Esophagus (tissue), 2 donors: ENCODE data around the gene BCR. TPM values are rescaled to one million over a fixed set of nuclear protein-coding genes. Genes with fewer than 3 reads are reported as not detected.

ENCODE experiments used
- H3K27ac ChIP-seq, 2 donors: one replicate each; pipeline ENCODE4 v1.5.1; 2013; ENCODE audit warnings: low read depth in 2 of 2, mild to moderate bottlenecking in 2 of 2, inconsistent platforms in 1 of 2, low read length in 1 of 2, moderate library complexity in 1 of 2
- H3K27me3 ChIP-seq, 2 donors: one replicate each; pipeline ENCODE4 v1.6.1; 2013; ENCODE audit warnings: low read length in 2 of 2, control low read depth in 1 of 2, mild to moderate bottlenecking in 1 of 2; ENCODE audit not compliant: insufficient read depth in 2 of 2, control insufficient read depth in 1 of 2
- H3K36me3 ChIP-seq, 2 donors: one replicate each; pipeline ENCODE4 v1.6.1; 2013; ENCODE audit warnings: low read length in 1 of 2; ENCODE audit not compliant: control insufficient read depth in 2 of 2, insufficient read depth in 2 of 2
- H3K4me1 ChIP-seq, 2 donors: one replicate each; pipeline ENCODE4 v1.6.1; 2013; ENCODE audit warnings: low read length in 1 of 2; ENCODE audit not compliant: control insufficient read depth in 2 of 2, insufficient read depth in 2 of 2
- H3K4me3 ChIP-seq, 2 donors: one replicate each; pipeline ENCODE4 v1.5.1; 2013; ENCODE audit warnings: low read length in 2 of 2, mild to moderate bottlenecking in 2 of 2, low read depth in 1 of 2, moderate library complexity in 1 of 2
- H3K9me3 ChIP-seq, 2 donors: one replicate each; pipeline ENCODE4 v1.6.1; 2013; ENCODE audit warnings: mild to moderate bottlenecking in 2 of 2, low read depth in 1 of 2, low read length in 1 of 2, moderate library complexity in 1 of 2; ENCODE audit not compliant: control insufficient read depth in 2 of 2, insufficient read depth in 1 of 2
- WGBS, 2 donors: extraction: QIAGEN DNeasy Blood & Tissue Kit; methylation state at CpG; one replicate each; pipeline ENCODE4 v1.1.7; 2013; 5-methylcytosine and 5-hydroxymethylcytosine counted together
- polyA plus RNA-seq, 2 donors: library from polyadenylated mRNA; stranded (reverse); fragments of 200-250 nt; gene quantifications; one replicate each; pipeline ENCODE4 v1.2.3, GENCODE V29; 2013
- donor health status: healthy with polysubstance abuse.
- donor health status: Bipolar disorder and iron deficiency.

Gene BCR
- polyA plus RNA-seq, 2 donors: 27.8 to 30.2 TPM

DNA sequence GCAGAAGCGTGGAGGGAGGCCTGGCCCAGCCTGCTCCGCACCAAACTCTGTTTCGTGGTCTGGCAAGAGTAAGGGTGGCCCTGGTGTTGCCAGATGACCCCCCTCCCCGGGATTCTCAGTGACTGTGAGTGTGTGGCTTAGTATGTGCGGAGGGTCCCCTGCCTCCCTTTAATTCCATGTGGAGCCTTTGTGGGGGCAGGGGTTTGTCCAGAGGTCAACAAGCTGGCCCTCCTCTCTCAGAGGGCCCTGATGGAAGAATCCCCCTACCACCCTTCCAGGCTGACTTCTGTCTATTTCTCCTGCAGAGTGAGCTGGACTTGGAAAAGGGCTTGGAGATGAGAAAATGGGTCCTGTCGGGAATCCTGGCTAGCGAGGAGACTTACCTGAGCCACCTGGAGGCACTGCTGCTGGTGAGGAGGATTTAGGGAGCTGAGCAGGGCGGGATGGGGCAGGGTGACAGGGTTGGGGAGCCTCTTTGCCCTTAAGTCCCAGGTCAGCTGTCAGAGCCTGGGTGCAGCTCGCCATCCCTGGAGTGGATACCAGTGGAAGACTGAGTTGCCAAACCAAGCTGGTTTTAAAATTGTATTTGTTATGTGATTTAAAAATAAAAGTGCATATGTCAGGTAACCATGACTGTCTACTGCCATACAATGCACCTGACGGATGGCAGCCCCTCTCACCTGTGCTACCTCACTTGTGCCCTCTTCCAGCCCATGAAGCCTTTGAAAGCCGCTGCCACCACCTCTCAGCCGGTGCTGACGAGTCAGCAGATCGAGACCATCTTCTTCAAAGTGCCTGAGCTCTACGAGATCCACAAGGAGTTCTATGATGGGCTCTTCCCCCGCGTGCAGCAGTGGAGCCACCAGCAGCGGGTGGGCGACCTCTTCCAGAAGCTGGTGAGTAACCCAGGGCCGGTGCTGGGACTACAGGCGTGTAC lies 80.6 kb downstream of the BCR start:
- no peak overlapping the region for H3K27ac ChIP-seq
- H3K4me1 ChIP-seq: peaks cover 0 to 24% of the 10 kb centered on the region in 2 donors
- H3K4me3 ChIP-seq: no peak overlapping the region
- H3K27me3 ChIP-seq: no peaks in the 10 kb centered on the region
- H3K36me3 ChIP-seq: peaks cover 7 to 49% of the 10 kb centered on the region in 2 donors
- 93 to 96% methylated on average over 21 of the region's 21 CpGs for WGBS, 2 donors
- no peaks in the 10 kb centered on the region for H3K9me3 ChIP-seq

DNA sequence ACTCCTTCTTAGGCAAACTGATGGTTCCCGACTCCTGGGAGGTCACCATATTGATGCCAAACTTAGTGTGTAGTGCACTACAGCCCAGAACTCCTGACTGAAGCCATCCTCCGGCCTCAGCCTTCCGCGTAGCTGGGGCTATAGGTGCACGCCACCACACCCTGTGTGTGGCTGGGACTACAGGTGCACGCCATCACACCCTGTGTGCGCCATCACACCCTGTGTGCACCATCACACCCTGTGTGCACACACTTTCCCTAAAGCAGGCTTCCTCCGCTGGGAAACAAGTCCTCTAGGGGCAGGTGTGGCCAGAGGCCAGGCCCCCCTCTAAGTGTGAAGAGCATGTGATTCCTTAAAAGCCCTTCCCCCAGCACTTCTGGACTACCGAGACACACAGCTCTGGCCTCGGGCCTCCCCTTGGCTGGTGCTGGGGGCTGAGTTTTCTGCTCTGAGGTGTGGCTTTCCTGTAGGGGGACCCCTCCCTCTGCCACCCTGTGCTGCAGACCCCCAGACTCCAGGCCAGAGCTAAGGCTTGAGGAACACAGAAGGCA lies 81.7 kb downstream of the BCR start:
- Histone ChIP-seq H3K4me1 (peaks cover 0 to 15% of the 10 kb centered on the region in 2 donors), H3K27me3 (no peaks in the 10 kb centered on the region), H3K36me3 (peaks cover 7 to 46% of the 10 kb centered on the region in 2 donors), H3K27ac (no peak overlapping the region), H3K9me3 (no peaks in the 10 kb centered on the region), H3K4me3 (no peak overlapping the region)
- 90 to 92% methylated on average over 10 of the region's 10 CpGs for WGBS, 2 donors

- H3K36me3 ChIP-seq: peaks cover 7 to 51% of the 10 kb centered on the region in 2 donors
- H3K4me1 ChIP-seq: peaks cover 0 to 9% of the 10 kb centered on the region in 2 donors
- WGBS, 2 donors: 85% methylated on average over 60 of the region's 60 CpGs
- H3K27me3 ChIP-seq: no peaks in the 10 kb centered on the region
- no peaks in the 10 kb centered on the region for H3K9me3 ChIP-seq
- no peak overlapping the region for H3K27ac ChIP-seq
- H3K4me3 ChIP-seq: no peak overlapping the region
These were observed 82.4 kb downstream of the BCR start for GRCh38 chr22:23262518-23263332.

DNA sequence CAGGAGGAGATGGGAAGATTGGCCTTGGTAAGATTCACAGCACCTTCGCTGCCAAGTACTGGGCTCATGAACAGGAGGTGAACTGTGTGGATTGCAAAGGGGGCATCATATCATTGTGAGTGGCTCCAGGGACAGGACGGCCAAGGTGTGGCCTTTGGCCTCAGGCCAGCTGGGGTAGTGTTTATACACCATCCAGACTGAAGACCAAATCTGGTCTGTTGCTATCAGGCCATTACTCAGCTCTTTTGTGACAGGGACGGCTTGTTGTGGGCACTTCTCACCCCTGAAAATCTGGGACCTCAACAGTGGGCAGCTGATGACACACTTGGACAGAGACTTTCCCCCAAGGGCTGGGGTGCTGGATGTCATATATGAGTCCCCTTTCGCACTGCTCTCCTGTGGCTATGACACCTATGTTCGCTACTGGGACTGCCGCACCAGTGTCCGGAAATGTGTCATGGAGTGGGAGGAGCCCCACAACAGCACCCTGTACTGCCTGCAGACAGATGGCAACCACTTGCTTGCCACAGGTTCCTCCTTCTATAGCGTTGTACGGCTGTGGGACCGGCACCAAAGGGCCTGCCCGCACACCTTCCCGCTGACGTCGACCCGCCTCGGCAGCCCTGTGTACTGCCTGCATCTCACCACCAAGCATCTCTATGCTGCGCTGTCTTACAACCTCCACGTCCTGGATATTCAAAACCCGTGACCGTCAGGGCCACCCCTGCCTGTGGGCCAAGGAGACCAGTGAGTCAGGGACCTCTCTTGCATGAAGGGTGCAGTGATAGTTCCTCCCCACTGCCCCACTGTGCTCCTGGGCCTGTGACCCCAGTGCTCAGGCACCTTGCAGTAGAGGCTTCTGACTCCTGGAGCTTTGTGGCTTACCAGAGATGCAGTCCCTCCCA lies 83.6 kb downstream of the BCR start:
- no peak overlapping the region for H3K27ac ChIP-seq
- 78 to 86% methylated on average over 20 of the region's 20 CpGs for WGBS, 2 donors
- no peaks in the 10 kb centered on the region for H3K27me3 ChIP-seq
- peaks cover 0 to 3% of the 10 kb centered on the region in 2 donors for H3K4me1 ChIP-seq
- no peaks in the 10 kb centered on the region for H3K9me3 ChIP-seq
- no peak overlapping the region for H3K4me3 ChIP-seq
- peaks cover 16 to 58% of the 10 kb centered on the region in 2 donors for H3K36me3 ChIP-seq

DNA sequence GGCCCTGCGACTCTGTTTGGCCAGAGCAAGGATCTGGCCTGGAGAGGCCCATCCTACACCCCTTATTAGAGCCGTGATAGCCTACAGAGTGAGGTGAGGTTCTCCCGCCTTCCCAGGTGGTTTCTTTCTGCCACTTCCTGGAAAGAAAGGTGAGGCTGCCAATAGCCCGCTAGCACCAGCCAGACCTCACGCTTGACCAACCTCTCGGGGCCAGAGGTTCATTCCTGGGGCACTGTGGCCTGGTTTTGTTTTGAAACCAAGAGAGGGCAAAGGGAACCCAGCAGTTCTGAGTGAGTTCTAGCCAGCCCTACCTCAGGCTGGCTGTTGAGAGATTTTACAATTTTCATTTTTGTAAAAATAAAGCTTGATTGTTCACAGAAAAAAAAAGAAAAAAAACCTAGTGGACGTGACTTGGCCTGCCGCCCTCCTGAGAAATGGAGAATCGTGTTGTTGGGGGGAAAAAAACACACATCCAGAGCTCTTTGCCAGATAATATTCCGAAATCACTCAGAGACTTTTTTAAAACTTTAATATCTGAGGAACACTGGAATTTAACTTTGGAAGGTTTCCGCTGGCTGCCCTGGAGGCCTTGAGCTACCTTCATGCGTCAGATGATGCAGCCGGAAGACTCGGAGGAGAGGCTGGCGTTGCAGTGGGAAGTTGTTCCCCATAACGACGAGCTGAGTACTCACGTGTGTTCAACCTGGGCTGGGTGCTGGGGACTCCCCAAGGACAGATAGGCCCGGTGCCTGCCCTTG lies 84.5 kb downstream of the BCR start:
- Histone ChIP-seq H3K36me3 (peaks cover 24 to 64% of the 10 kb centered on the region in 2 donors), H3K4me1 (peaks cover 0 to 2% of the 10 kb centered on the region in 2 donors), H3K4me3 (no peak overlapping the region), H3K27ac (no peak overlapping the region), H3K27me3 (no peaks in the 10 kb centered on the region), H3K9me3 (no peaks in the 10 kb centered on the region)
- WGBS, 2 donors: 78 to 84% methylated on average over 19 of the region's 19 CpGs

DNA sequence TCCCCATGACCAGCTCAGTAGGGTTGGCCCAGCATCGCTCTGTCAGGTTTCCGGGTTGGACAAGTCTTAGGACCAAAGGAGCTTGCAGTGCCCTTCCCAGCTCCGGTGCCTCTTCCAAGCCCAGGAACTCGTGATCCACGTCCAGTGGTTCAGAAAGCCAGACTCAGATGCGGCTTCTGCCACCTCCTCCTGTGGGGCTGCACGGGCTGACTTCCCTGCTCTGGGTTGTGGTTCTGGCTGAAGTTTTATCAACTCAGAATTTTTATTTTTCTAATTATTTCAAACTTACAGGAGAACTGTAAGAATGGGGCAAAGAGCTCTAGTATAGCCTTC lies 85.0 kb downstream of the BCR start:
- WGBS, 2 donors: 93% methylated on average over 7 of the region's 7 CpGs
- H3K27ac ChIP-seq: no peak overlapping the region

DNA sequence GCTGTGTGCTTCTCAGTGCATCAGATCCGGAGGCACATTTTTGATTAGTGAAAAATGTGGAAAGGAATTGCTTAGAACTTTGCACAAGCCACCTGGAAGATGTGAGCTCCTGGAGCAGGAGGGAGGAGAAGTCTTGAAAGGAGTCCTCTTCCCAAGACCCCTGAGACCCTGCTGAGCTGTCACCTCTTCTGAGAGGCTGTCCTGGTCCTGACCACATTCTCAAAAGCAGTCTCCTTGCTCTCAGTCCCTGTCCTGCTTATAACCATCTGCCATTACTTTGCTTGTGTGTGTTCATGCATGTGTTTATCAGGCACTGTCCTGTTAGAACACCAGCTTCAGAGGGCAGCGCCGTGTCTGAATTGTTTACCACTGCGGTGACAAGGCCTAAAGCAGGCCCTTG lies 86.5 kb downstream of the BCR start:
- Histone ChIP-seq H3K27me3 (no peaks in the 10 kb centered on the region), H3K4me1 (peaks cover 0 to 5% of the 10 kb centered on the region in 2 donors), H3K36me3 (peaks cover 25 to 69% of the 10 kb centered on the region in 2 donors), H3K4me3 (no peak overlapping the region), H3K9me3 (no peaks in the 10 kb centered on the region), H3K27ac (no peak overlapping the region)
- 95 to 96% methylated on average over 4 of the region's 4 CpGs for WGBS, 2 donors

More for the DNA sequence above, 85.0 kb downstream of the BCR start:
- H3K36me3 ChIP-seq: peaks cover 26 to 69% of the 10 kb centered on the region in 2 donors
- H3K27me3 ChIP-seq: no peaks in the 10 kb centered on the region
- H3K4me1 ChIP-seq: peaks cover 0 to 2% of the 10 kb centered on the region in 2 donors
- no peaks in the 10 kb centered on the region for H3K9me3 ChIP-seq
- H3K4me3 ChIP-seq: no peak overlapping the region

GRCh38 chr22:23267226-23268043 lies 87.1 kb downstream of the BCR start:
- H3K27ac ChIP-seq: no peak overlapping the region
- no peaks in the 10 kb centered on the region for H3K9me3 ChIP-seq
- no peaks in the 10 kb centered on the region for H3K27me3 ChIP-seq
- H3K36me3 ChIP-seq: peaks cover 21 to 67% of the 10 kb centered on the region in 2 donors
- peaks cover 0 to 3% of the 10 kb centered on the region in 2 donors for H3K4me1 ChIP-seq
- no peak overlapping the region for H3K4me3 ChIP-seq
- 91 to 92% methylated on average over 11 of the region's 11 CpGs for WGBS, 2 donors
